Neural cell (in vitro differentiated cells): ENCODE data around the gene PPFIA3.

Experiments
- CTCF ChIP-seq: fragments of 450-650 bp; IDR thresholded peaks from 2 replicates; pipeline ENCODE4 v1.5.1; 2014; ENCODE audit warnings: antibody characterized with exemption, mild to moderate bottlenecking, moderate library complexity; ENCODE audit not compliant: poor library complexity, severe bottlenecking
- EP300 ChIP-seq: fragments of 450-650 bp; conservative IDR thresholded peaks from 2 replicates; pipeline ENCODE4 v1.6.1; 2014; ENCODE audit warnings: antibody characterized with exemption, mild to moderate bottlenecking, moderate library complexity; ENCODE audit not compliant: poor library complexity, severe bottlenecking
- EZH2 ChIP-seq: fragments of 200-600, 300-800 bp; shearing (Covaris generic), sonication (generic); IDR thresholded peaks from 2 replicates; pipeline ENCODE4 v1.6.1; 2014; ENCODE audit warnings: antibody characterized with exemption, low read length, borderline replicate concordance, mild to moderate bottlenecking; ENCODE audit not compliant: insufficient read depth, poor library complexity, severe bottlenecking
- MXI1 ChIP-seq: fragments of 450-650 bp; conservative IDR thresholded peaks from 2 replicates; pipeline ENCODE4 v1.6.1; 2014; ENCODE audit warnings: antibody characterized with exemption, mild to moderate bottlenecking; ENCODE audit not compliant: poor library complexity, severe bottlenecking
- POLR2AphosphoS5 ChIP-seq: IDR thresholded peaks from 2 replicates; pipeline ENCODE4 v1.6.1; 2012
- RAD21 ChIP-seq: fragments of 450-650 bp; conservative IDR thresholded peaks from 2 replicates; pipeline ENCODE4 v1.6.1; 2014; ENCODE audit warnings: antibody characterized with exemption, mild to moderate bottlenecking, moderate library complexity
- REST ChIP-seq: IDR thresholded peaks from 2 replicates; pipeline ENCODE4 v1.6.1; 2012; ENCODE audit warnings: borderline replicate concordance
- SMC3 ChIP-seq: fragments of 450-650 bp; conservative IDR thresholded peaks from 2 replicates; pipeline ENCODE4 v1.6.1; 2014; ENCODE audit warnings: antibody characterized with exemption, mild to moderate bottlenecking, moderate library complexity; ENCODE audit not compliant: poor library complexity
- TAF1 ChIP-seq: IDR thresholded peaks from 2 replicates; pipeline ENCODE4 v1.6.1; 2012; ENCODE audit warnings: low read depth

GRCh38 chr19:49127674-49128544 is 8.6 kb downstream of the PPFIA3 start:
- TF ChIP-seq SMC3 (peak; percentile 30), CTCF (peak; percentile 46), RAD21 (no peak), POLR2AphosphoS5 (no peak), MXI1 (peak; percentile 25), EZH2 (no peak), TAF1 (no peak), REST (no peak), EP300 (peak; percentile 23)
